Measurements from ENCODE around the gene GLP2R. TPM values are rescaled to one million over a fixed set of nuclear protein-coding genes. Genes with fewer than 3 reads are reported as not detected.

The GLP2R gene
- total RNA-seq, 1 experiment from 2014 or later: 0.22 TPM

GRCh38 chr17:9788601-9789000, 37.1 kb upstream of the GLP2R start:
- Histone ChIP-seq H3K4me3 (ENCODE audit: low read length) (no peak overlapping the region), H3K27ac (ENCODE audit: low read length) (no peak overlapping the region), H4K20me1 (ENCODE audit: low read length) (no peaks in the 10 kb centered on the region), H3K79me2 (ENCODE audit: low read length) (no peaks in the 10 kb centered on the region), H3K36me3 (ENCODE audit: low read depth, low read length) (no peaks in the 10 kb centered on the region), H3K4me2 (ENCODE audit: low read length) (no peak overlapping the region), H3K9me3 (ENCODE audit: low read length) (no peaks in the 10 kb centered on the region), H3K4me1 (ENCODE audit: insufficient read depth, low read length) (no peaks in the 10 kb centered on the region), H3K27me3 (ENCODE audit: low read length) (no peaks in the 10 kb centered on the region), H3K9ac (ENCODE audit: low read length) (no peak overlapping the region), H2AFZ (ENCODE audit: low read length) (no peak overlapping the region), H3F3A (ENCODE audit: low read length, unreplicated experiment) (no peaks in the 10 kb centered on the region), H3K9me2 (replicated peaks; ENCODE audit: low read length) (no peaks in the 10 kb centered on the region)
- no peak for ATAC-seq
- BruUV-seq (replicated peaks): no TSS peak
- POLR2A ChIA-PET (ENCODE audit: unreplicated experiment): no interaction called here
- no peak for TF ChIP-seq EZH2 (IDR thresholded peaks at IDR 0.05; ENCODE audit: low read length, unreplicated experiment)
- TF ChIP-seq EZH2phosphoT487 (IDR thresholded peaks at IDR 0.05; ENCODE audit: borderline replicate concordance, low read length): no peak
- no peak for TF ChIP-seq CTCF (conservative IDR thresholded peaks at IDR 0.05; ENCODE audit: low read depth, low read length)
- CTCF ChIA-PET: no interaction called here
- DNase-seq: no peak
- intact Hi-C loops (cut with micrococcal nuclease): no loop called here

- DNase-seq: no peak
- no peaks in the 10 kb centered on the region for H3K27me3 ChIP-seq (ENCODE audit: low read length)
Observed at GRCh38 chr17:9790316-9790715, 35.4 kb upstream of the GLP2R start.

More at GRCh38 chr17:9790316-9790715, 35.4 kb upstream of the GLP2R start:
- Histone ChIP-seq H3K27ac (ENCODE audit: low read length) (no peak overlapping the region), H3F3A (ENCODE audit: low read length, unreplicated experiment) (no peaks in the 10 kb centered on the region), H3K4me3 (ENCODE audit: low read length) (no peak overlapping the region), H3K9ac (ENCODE audit: low read length) (no peak overlapping the region), H3K4me2 (ENCODE audit: low read length) (no peak overlapping the region), H3K9me2 (replicated peaks; ENCODE audit: low read length) (no peaks in the 10 kb centered on the region), H3K36me3 (ENCODE audit: low read depth, low read length) (no peaks in the 10 kb centered on the region), H4K20me1 (ENCODE audit: low read length) (no peaks in the 10 kb centered on the region), H3K9me3 (ENCODE audit: low read length) (no peaks in the 10 kb centered on the region), H3K4me1 (ENCODE audit: insufficient read depth, low read length) (no peaks in the 10 kb centered on the region), H3K79me2 (ENCODE audit: low read length) (no peaks in the 10 kb centered on the region), H2AFZ (ENCODE audit: low read length) (no peak overlapping the region)
- intact Hi-C loops (cut with micrococcal nuclease): no loop called here
- BruUV-seq (replicated peaks): no TSS peak
- POLR2A ChIA-PET (ENCODE audit: unreplicated experiment): no interaction called here
- CTCF ChIA-PET: no interaction called here
- TF ChIP-seq EZH2 (IDR thresholded peaks at IDR 0.05; ENCODE audit: low read length, unreplicated experiment) (no peak), EZH2phosphoT487 (IDR thresholded peaks at IDR 0.05; ENCODE audit: borderline replicate concordance, low read length) (no peak), CTCF (conservative IDR thresholded peaks at IDR 0.05; ENCODE audit: low read depth, low read length) (no peak)
- no peak for ATAC-seq

Data from PC-3 (cell line).